Measurements from ENCODE around the gene FOLR2. TPM values are rescaled to one million over a fixed set of nuclear protein-coding genes. Genes with fewer than 3 reads are reported as not detected.
A peak's percentile ranks its signal among the peaks of the same experiment; 100 is the strongest.
"Not testable (repeated sequence)": the region's sequence is repeated elsewhere in the genome, so short reads cannot be mapped to it uniquely, and the experiment has no call there.

FOLR2 gene
- total RNA-seq, 2 donors from 2014 or later: not detected

- H3K36me3 Mint-ChIP-seq (ENCODE audit: insufficient read depth in 2 of 2): peaks cover 0 to 2% of the 10 kb centered on the region in 2 donors
- peaks cover 2 to 7% of the 10 kb centered on the region in 2 donors for H3K9me3 Mint-ChIP-seq
- no peak overlapping the region for H3K4me3 Mint-ChIP-seq
- DNase-seq (no peak), ATAC-seq (replicated peaks in 1 of 2) (peak in 1 of 2 donors; percentile 38)
- H3K4me1 Mint-ChIP-seq (ENCODE audit: low read depth): peaks cover 11% of the 10 kb centered on the region
- H3K27ac Mint-ChIP-seq: no peak overlapping the region
- H3K27me3 Mint-ChIP-seq (ENCODE audit: low read depth): peaks cover 18% of the 10 kb centered on the region
Observed at GRCh38 chr11:72263361-72263760, 46.8 kb downstream of the FOLR2 start.

DNA sequence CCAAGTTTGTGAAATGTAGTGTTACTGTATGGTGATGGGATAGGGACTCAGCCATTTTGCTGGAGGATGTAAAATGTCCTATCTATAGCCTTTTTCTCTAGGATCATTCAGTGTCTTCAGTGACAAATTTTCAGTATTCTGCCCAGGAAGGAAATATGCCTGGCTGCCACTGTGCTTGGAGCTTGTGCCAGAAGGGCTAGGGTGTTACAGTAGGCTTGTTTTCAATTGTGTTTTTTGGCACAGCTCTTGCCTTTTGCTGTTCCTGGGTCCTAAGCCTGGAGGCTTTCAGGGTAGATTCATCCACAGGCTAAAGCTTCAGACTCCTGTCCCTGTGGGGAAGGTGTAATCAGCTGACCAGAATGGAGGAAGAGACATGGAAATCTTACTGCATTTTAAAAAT, 49.4 kb downstream of the FOLR2 start:
- ATAC-seq (replicated peaks in 1 of 2): no peak
- Mint-ChIP-seq H3K9me3 (peaks cover 2 to 7% of the 10 kb centered on the region in 2 donors), H3K4me3 (no peak overlapping the region), H3K4me1 (ENCODE audit: low read depth) (peaks cover 23% of the 10 kb centered on the region), H3K27me3 (ENCODE audit: low read depth) (peaks cover 27% of the 10 kb centered on the region), H3K27ac (no peak overlapping the region), H3K36me3 (ENCODE audit: insufficient read depth in 2 of 2) (peaks cover 0 to 2% of the 10 kb centered on the region in 2 donors)
- no peak for DNase-seq

DNA sequence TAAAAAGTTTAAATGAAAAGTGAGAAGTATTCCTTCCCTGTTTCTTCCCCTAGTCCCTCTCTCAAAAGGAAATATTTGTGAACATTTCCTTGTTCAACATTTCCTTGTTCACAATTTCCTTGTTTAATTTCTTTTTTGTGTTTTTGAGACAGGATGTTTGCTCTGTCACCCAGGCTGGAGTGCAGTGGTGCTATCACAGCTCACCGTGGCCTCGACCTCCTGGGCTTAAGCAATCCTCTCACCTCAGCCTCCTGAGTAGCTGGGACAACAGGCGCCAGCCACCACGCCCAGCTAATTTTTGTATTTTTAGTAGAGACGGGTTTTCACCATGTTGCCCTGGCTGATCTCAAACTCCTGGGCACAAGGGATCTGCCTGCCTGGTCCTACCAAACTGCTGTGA, 50.4 kb downstream of the FOLR2 start:
- ATAC-seq (replicated peaks in 1 of 2); DNase-seq; H3K27ac Mint-ChIP-seq; H3K4me3 Mint-ChIP-seq; H3K9me3 Mint-ChIP-seq; H3K36me3 Mint-ChIP-seq (ENCODE audit: insufficient read depth in 2 of 2): not testable (repeated sequence)
- peaks cover 23% of the 10 kb centered on the region for H3K4me1 Mint-ChIP-seq (ENCODE audit: low read depth)
- H3K27me3 Mint-ChIP-seq (ENCODE audit: low read depth): peaks cover 35% of the 10 kb centered on the region

- Mint-ChIP-seq H3K27me3 (ENCODE audit: low read depth) (peaks cover 35% of the 10 kb centered on the region), H3K9me3 (peaks cover 2 to 7% of the 10 kb centered on the region in 2 donors), H3K27ac (no peak overlapping the region), H3K36me3 (ENCODE audit: insufficient read depth in 2 of 2) (peaks cover 0 to 2% of the 10 kb centered on the region in 2 donors), H3K4me3 (no peak overlapping the region), H3K4me1 (ENCODE audit: low read depth) (peaks cover 22% of the 10 kb centered on the region)
- DNase-seq (no peak), ATAC-seq (replicated peaks in 1 of 2) (peak in 1 of 2 donors; percentile 14)
Observed at GRCh38 chr11:72267956-72268617, 51.5 kb downstream of the FOLR2 start.

Other genes starting within 250 kb of the FOLR2 start
- gene IL18BP, start 217.9 kb upstream of the FOLR2 start, total RNA-seq: 10 to 100 TPM; 16.7 to 19.0 TPM
- 100 to 1,000 TPM; 156 to 163 TPM for gene NUMA1, start 136.3 kb upstream of the FOLR2 start, total RNA-seq
- 1 to 10 TPM; 4.6 to 6.3 TPM for gene LRRC51, start 135.9 kb upstream of the FOLR2 start, total RNA-seq
- gene LAMTOR1, start 113.5 kb upstream of the FOLR2 start, total RNA-seq: 10 to 100 TPM; 43.7 to 49.9 TPM
- gene TOMT, start 110.9 kb upstream of the FOLR2 start, total RNA-seq: not detected
- 10 to 100 TPM; 63.8 to 79.8 TPM for gene ANAPC15, start 104.1 kb upstream of the FOLR2 start, total RNA-seq
- gene FOLR3, start 81.1 kb upstream of the FOLR2 start, total RNA-seq: not detected
- not detected for gene FOLR1, start 24.7 kb upstream of the FOLR2 start, total RNA-seq
- gene INPPL1, start 8.0 kb downstream of the FOLR2 start, total RNA-seq: 100 to 1,000 TPM; 147 to 154 TPM
- not detected for gene PHOX2A, start 27.4 kb downstream of the FOLR2 start, total RNA-seq
- gene CLPB, start 217.7 kb downstream of the FOLR2 start, total RNA-seq: 10 to 100 TPM; 22.0 to 30.1 TPM